Measurements from ENCODE around the gene SLC12A8. TPM values are rescaled to one million over a fixed set of nuclear protein-coding genes. Genes with fewer than 3 reads are reported as not detected.
A peak's percentile ranks its signal among the peaks of the same experiment; 100 is the strongest.

The SLC12A8 gene, protein sequence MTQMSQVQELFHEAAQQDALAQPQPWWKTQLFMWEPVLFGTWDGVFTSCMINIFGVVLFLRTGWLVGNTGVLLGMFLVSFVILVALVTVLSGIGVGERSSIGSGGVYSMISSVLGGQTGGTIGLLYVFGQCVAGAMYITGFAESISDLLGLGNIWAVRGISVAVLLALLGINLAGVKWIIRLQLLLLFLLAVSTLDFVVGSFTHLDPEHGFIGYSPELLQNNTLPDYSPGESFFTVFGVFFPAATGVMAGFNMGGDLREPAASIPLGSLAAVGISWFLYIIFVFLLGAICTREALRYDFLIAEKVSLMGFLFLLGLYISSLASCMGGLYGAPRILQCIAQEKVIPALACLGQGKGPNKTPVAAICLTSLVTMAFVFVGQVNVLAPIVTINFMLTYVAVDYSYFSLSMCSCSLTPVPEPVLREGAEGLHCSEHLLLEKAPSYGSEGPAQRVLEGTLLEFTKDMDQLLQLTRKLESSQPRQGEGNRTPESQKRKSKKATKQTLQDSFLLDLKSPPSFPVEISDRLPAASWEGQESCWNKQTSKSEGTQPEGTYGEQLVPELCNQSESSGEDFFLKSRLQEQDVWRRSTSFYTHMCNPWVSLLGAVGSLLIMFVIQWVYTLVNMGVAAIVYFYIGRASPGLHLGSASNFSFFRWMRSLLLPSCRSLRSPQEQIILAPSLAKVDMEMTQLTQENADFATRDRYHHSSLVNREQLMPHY
- total RNA-seq (0.57 and 0.95 TPM in 2 replicates), polyA plus RNA-seq (0.61 and 1.1 TPM in 2 replicates), polyA minus RNA-seq (0.86 and 4.5 TPM in 2 replicates)
- 0.54 TPM for total RNA-seq (2013)

DNA sequence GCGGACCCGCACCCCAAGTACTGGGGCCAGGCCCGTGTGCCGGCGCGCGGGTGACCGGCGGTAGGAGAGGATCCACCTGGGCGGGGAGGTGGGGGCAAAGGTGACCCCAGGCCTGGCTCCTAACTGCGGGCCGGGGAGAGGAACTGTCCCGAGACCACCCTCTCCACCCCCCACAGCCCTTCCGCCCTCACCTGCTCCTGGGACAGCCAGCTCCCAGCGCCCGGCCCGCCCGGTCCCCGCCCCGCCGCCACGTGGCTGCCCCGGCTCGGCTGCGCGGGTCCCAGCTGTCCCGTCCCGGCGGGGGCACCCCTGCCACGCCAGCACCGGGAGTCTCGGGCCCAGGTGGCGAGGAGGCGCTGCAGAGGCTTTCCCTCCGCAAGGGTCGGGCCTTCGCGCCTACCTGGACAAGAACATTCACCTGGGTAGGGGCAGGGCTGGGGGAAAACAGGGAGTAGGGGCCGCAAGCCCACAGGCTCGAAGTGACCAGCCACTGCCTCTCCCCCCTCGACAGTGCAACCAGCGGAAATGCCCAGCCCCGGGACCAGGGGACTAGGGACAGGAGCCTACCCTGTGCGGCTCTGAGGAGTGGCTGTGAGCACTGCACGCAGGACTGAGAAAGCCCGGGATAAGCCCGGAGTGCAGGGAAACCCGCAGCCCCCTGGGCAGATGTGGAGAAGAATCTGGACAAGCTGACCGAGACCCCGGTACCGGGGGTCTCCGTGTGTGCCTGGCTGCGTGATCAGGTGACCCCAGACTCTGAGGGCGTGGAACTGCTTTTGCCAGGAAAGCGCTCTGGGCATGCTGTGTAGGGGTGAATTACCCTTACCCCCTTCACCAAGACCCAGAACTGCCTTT is at the start of gene SLC12A8:
Gene SLC12A8, minus strand, starts transcription at position 240 of the 855 bp plus-strand sequence. CDS start 1,399 bp downstream, outside the sequence.
- Mint-ChIP-seq H3K27ac (no peak within 1 kb of the TSS), H3K9me3 (ENCODE audit: insufficient read depth) (no peaks in the 10 kb centered on the region), H3K4me3 (peak within 1 kb of the TSS; percentile 68), H3K27me3 (peaks cover 43% of the 10 kb centered on the region), H3K4me1 (peaks cover 10% of the 10 kb centered on the region)
- ATAC-seq (ENCODE audit: low read depth) (no peak), DNase-seq (peak; percentile 26)
- Histone ChIP-seq H3K4me3 (ENCODE audit: control extremely low read depth in 1 of 5, extremely low read depth in 1 of 5, insufficient read depth in 1 of 5, low read depth in 2 of 5, low read length in 4 of 5) (peak within 1 kb of the TSS in 3 of 5 experiments; percentile 18 to 46 (median 42)), H3K9me3 (ENCODE audit: control extremely low read depth in 1 of 3, control insufficient read depth in 2 of 3, insufficient read depth in 1 of 3, low read length in 2 of 3) (peaks cover 0 to 5% (median 0%) of the 10 kb centered on the region in 3 donors), H3K9ac (ENCODE audit: low read length) (peak within 1 kb of the TSS; percentile 54), H3K27ac (ENCODE audit: low read length in 2 of 2) (no peak within 1 kb of the TSS), H3K79me2 (ENCODE audit: control insufficient read depth, insufficient read depth, low read length) (no peaks in the 10 kb centered on the region), H4K20me1 (ENCODE audit: control insufficient read depth, insufficient read depth, low read length, poor library complexity, severe bottlenecking) (no peaks in the 10 kb centered on the region), H3K4me1 (ENCODE audit: control insufficient read depth in 2 of 2, insufficient read depth in 2 of 2, low read length in 2 of 2) (peaks cover 9 to 16% of the 10 kb centered on the region in 2 donors), H3K27me3 (replicated peaks in 1 of 4; ENCODE audit: control extremely low read depth in 1 of 4, control insufficient read depth in 3 of 4, insufficient read depth in 4 of 4, low read length in 3 of 4) (peaks cover 0 to 45% (median 29%) of the 10 kb centered on the region in 4 experiments), H3K36me3 (replicated peaks in 1 of 2; ENCODE audit: control extremely low read depth in 1 of 2, control insufficient read depth in 1 of 2, extremely low read depth in 1 of 2, insufficient read depth in 2 of 2, low read length in 1 of 2) (no peaks in the 10 kb centered on the region), H3K4me2 (replicated peaks; ENCODE audit: low read depth, low read length, poor library complexity, severe bottlenecking) (peak within 1 kb of the TSS; percentile 78), H2AFZ (ENCODE audit: insufficient read depth, low read depth, low read length, poor library complexity, severe bottlenecking) (peak within 1 kb of the TSS; percentile 56)
- CTCF ChIA-PET = no interaction called here
- no peak for TF ChIP-seq EZH2 (IDR thresholded peaks at IDR 0.05; ENCODE audit: borderline replicate concordance, insufficient read depth, low read depth, low read length, poor library complexity, severe bottlenecking)
- TF ChIP-seq, protein P1, sequence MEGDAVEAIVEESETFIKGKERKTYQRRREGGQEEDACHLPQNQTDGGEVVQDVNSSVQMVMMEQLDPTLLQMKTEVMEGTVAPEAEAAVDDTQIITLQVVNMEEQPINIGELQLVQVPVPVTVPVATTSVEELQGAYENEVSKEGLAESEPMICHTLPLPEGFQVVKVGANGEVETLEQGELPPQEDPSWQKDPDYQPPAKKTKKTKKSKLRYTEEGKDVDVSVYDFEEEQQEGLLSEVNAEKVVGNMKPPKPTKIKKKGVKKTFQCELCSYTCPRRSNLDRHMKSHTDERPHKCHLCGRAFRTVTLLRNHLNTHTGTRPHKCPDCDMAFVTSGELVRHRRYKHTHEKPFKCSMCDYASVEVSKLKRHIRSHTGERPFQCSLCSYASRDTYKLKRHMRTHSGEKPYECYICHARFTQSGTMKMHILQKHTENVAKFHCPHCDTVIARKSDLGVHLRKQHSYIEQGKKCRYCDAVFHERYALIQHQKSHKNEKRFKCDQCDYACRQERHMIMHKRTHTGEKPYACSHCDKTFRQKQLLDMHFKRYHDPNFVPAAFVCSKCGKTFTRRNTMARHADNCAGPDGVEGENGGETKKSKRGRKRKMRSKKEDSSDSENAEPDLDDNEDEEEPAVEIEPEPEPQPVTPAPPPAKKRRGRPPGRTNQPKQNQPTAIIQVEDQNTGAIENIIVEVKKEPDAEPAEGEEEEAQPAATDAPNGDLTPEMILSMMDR (IDR thresholded peaks at IDR 0.05) = no peak
- POLR2A ChIA-PET = no interaction called here
- 4% methylated on average over 43 of the region's 55 CpGs for WGBS (ENCODE audit: insufficient coverage)
- intact Hi-C loops (cut with micrococcal nuclease) = no loop called here

Data from B cell (primary cell).